PC-3 (cell line): ENCODE data around the gene XG.

Source experiments
- CTCF ChIP-seq: fragments of 300-600 bp; sonication (generic); conservative IDR thresholded peaks from 2 replicates; pipeline ENCODE4 v1.5.1; 2017; ENCODE audit warnings: antibody characterized with exemption, low read depth, mild to moderate bottlenecking, low read length
- EZH2 ChIP-seq: fragments of 300-600 bp; sonication (generic); IDR thresholded peaks from one replicate; pipeline ENCODE4 v1.6.1; 2017; ENCODE audit warnings: antibody characterized with exemption, mild to moderate bottlenecking, low read length; ENCODE audit not compliant: unreplicated experiment
- EZH2phosphoT487 ChIP-seq: fragments of 300-600 bp; sonication (generic); IDR thresholded peaks from 2 replicates; pipeline ENCODE4 v1.6.1; 2018; ENCODE audit warnings: mild to moderate bottlenecking, antibody characterized with exemption, low read length, borderline replicate concordance

DNA sequence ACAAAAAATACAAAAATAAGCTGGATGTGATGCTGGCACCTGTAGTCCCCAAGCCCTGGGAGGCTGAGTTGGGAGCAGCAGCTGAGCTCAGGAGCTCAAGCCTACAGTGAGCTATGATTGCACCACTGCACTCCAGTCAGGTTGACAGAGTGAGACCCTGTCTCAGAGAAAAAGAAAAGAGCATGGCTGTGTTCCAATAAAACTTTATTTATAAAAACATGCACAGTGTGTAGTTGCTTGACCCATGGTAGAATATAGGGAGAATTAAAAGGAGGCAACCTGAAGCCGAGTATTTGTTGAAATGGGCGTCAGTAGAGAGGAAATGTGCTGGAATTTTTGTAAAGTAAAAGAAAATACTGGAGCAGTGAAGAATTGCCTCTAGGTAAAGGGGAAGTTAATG lies 103.9 kb downstream of the XG start:
- no peak for TF ChIP-seq CTCF
- TF ChIP-seq EZH2: no peak
- no peak for TF ChIP-seq EZH2phosphoT487
